Measurements from ENCODE around the gene PTPN18. TPM values are rescaled to one million over a fixed set of nuclear protein-coding genes. Genes with fewer than 3 reads are reported as not detected.
A peak's percentile ranks its signal among the peaks of the same experiment; 100 is the strongest.
"Not testable (repeated sequence)": the region's sequence is repeated elsewhere in the genome, so short reads cannot be mapped to it uniquely, and the experiment has no call there.

Gene PTPN18
- total RNA-seq = 21.1 TPM

- peak; percentile 87 for DNase-seq
Observed at GRCh38 chr2:130355578-130356431, at the start of gene PTPN18. Gene PTPN18, plus strand, starts transcription at chr2:130356056. Its CDS starts 52 bp downstream, at chr2:130356108.

- DNase-seq = no peak
Observed at GRCh38 chr2:130307850-130308249, 48.0 kb upstream of the PTPN18 start.

DNA sequence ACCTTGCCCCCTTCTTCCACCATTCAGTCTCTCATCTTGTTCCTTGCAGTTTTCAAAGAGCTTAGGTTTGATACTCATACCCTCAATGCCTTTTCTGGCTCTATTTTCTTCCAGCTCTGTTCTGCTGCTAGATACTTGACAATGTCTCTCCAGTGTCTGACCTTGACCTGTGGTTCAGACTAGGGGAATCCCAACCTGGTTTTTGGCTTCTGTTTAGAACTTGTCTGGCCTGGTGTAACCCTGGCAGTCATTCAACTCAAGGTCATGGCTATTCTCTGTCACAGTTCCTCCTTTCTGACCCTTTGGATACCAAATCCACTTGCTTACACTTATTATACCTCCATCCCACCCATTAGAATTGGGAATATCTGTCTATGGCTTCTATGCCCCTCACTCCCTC lies 45.0 kb upstream of the PTPN18 start:
- no peak for DNase-seq

- no peak for DNase-seq
Observed at GRCh38 chr2:130313812-130314334, 42.0 kb upstream of the PTPN18 start.

DNA sequence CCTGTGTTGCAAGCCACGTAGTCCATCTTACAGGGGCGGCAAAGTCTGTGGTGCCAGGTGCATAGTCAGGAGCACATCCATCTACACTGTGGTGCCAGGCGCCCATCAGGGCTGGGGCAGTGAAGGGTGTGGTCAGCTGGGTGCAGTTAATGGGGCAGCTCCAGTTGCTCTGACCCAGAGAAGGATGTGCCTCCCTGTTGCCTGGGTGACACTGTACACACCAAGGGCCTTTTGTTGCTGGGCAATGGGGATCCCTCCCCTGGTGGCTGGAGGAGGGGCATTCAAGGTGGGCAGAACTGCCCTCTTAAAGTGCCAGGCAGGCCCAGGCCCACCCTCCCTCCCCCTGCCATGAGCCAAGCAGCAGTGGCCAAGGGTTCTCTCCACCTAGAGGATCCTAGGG lies 41.5 kb upstream of the PTPN18 start:
- no peak for DNase-seq

- DNase-seq = peak; percentile 50
Observed at GRCh38 chr2:130316596-130316995, 39.3 kb upstream of the PTPN18 start.

DNA sequence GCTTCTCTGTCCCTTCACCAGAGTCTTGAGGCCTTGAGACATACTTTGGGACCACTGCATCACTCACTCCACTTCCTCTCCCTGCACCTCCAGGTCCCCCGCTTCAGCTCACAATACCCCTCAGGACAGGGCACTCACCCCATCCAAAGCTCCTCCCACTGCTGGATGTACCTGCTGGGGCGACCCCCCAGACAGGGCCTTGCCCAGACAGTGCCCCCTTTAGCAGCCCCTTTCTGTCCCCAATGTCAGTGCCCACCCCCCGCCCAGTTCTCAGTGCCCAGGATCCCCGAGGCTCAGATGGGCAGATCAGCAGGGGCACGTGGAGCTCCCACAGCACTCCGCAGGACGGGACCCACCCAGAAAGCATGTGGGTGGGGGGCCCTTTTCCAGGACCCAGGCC lies 37.0 kb upstream of the PTPN18 start:
- no peak for DNase-seq

DNA sequence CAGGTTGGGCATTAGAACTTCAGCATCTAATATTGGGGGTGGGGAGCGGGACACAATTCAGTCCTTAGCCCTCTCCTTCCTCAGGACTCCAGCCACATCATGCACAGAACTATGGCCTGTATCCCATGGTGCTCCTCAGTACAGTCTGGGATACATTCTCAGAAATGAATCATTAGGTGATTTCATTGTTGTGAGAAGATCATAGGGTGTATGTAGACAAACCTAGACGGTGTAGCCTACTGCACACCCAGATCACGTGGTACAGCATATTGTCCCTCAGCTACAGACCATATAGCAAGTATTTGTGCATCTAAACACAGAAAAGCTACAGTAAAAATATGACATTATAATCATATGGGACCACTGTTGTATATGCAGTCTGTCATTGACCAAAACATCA lies 36.3 kb upstream of the PTPN18 start:
- DNase-seq = no peak

DNA sequence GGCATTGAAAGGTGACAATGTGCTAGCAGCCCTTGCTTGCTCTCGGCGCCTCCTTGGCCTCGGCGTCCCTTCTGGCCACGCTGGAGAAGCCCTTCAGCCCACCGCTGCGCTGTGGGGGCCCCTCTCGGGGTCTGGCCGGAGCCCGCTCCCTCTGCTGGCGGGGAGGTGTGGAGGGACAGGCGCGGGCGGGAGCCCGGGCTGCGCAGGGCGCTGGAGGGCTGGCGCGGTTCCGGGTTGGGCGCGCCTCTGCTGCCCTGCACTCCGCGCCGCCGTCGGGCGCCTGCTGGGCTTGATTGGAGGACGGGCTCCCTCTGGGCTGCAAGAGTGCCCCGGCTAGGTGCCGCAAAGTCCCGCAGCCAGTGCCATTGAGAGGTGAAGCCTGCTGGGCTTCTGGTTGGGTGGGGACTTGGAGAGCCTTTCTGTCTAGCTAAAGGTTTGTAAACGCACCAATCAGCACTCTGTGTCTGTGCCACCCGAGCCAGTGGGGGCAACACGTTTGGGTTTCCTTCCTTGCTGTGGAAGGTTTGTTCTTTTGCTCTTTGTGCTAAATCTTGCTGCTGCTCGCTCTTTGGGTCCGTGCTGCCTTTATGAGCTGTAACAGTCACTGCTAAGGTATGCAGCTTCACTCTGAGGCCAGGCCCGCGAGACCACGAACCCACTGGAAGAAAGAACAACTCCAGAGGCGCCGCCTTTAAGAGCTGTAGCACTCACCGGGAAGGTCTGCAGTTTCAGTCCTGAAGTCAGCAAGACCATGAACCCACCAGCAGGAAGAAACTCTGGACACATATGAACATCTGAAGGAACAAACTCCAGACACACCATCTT lies 27.9 kb upstream of the PTPN18 start:
- no peak for DNase-seq

- DNase-seq = peak; percentile 26
Observed at GRCh38 chr2:130328710-130329109, 27.1 kb upstream of the PTPN18 start.

DNA sequence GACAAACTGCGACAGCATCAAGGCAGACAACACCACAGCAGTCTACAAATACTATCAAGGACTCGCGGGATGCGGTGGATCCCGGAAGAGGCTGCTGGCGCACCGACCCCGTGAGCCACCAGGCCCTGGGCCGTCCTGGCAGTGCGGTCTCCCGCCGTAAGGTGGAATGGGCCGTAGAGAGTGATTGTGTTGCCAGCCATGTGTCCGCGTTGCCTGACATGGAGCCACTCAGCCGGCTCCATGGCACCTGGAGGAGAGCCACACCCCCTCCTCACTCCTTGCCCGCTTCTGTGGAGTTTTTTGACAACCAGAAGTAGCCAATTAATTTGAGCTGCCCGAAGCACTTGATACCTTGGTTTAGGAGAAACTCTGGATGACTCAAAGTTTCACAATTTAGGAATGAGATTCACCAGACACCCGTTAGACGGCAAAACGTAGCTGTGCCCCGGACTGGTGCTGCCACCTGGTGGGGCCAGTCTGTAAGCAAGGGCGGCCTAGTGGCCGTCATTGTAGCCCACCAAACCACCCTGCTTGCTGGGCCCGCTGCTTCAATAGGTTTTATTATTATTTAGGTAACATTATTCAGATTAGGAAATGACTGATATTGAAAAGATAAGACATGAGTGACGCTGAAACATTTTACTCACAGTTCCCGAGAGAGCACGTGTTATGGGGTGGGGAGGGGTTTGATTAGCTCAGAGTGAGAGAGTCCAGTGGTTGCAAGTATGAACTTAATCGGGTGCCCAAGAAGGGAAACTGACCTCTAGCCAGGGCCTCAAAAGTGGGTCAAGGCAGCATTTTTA lies 23.4 kb upstream of the PTPN18 start:
- DNase-seq = peak; percentile 89

DNA sequence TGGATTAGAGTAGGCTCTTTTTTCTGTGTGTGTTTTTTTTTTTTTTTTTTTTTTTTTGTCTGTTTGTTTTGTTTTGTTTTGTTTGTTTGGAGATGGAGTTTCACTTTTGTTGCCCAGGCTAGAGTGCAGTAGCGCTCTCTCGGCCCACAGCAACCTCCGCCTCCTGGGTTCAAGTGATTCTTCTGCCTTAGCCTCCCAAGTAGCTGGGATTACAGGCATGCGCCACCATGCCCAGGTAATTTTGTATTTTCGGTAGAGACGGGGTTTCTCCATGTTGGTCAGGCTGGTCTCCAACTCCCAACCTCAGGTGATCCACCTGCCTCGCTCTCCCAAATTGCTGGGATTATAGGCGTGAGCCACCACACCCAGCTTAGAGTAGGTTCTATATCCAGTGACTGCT lies 22.6 kb upstream of the PTPN18 start:
- DNase-seq = not testable (repeated sequence)

- DNase-seq = no peak
Observed at GRCh38 chr2:130334026-130334425, 21.8 kb upstream of the PTPN18 start.

DNA sequence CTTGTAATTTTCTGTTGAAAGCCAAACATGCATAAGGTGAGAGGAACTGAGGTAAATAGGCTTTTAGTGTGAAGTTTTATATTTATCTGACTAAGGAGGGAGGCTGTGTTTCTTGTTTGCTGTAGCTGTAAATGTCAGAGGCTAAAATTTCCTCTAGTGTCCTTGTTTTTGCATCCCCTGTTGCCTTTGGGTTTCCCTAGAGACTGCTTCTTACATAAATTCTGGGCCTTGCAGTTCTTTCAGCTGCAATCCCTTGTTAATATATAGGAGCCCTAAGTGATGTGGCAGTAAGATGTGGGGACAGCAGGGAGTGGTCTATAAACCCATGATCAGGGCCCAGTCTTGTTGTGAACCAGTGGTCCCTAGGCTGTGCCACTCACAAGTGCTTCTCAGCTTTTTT lies 20.6 kb upstream of the PTPN18 start:
- no peak for DNase-seq

GRCh38 chr2:130336150-130336876 lies 19.5 kb upstream of the PTPN18 start:
- DNase-seq = no peak

GRCh38 chr2:130336877-130337734 lies 18.8 kb upstream of the PTPN18 start:
- peak; percentile 96 for DNase-seq

- DNase-seq = no peak
Observed at GRCh38 chr2:130337735-130338325, 18.0 kb upstream of the PTPN18 start.

DNA sequence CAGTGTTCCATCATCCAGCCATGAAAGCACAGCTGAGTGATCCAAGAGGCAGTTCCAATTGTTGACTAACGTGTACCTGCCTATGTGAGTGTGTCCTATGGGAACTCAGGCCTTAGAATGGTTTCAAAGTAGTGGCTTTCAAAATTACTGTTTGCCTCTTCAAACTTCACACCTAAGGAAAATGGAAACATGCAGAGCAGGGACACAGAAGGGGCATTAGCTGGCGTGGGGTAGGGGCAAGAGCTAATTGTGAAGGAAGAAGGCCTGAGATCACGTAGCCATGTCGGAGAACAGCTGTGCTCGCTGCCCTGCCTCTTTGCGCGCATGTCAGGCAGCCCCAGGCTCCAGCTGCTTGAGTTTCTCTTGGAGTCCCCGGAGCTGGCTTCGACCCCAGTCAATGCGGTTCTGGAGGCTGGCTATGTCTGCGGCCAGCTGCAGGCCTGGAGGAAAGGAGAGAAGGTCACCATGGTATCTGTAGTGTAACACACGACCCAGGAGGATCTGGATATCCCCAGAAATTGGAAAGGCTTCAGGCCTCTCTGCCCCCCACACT lies 17.0 kb upstream of the PTPN18 start:
- peak; percentile 72 for DNase-seq

GRCh38 chr2:130339885-130340745 lies 15.7 kb upstream of the PTPN18 start:
- DNase-seq = no peak
